Endothelial cell (in vitro differentiated cells): Measurements from ENCODE around the gene CABP2. TPM values are rescaled to one million over a fixed set of nuclear protein-coding genes. Genes with fewer than 3 reads are reported as not detected.

ENCODE experiments used
- DNase-seq: peaks from one replicate; pipeline ENCODE4 v3.0.0; 2021; ENCODE audit warnings: low spot score
- H3K27ac Mint-ChIP-seq: one replicate; pipeline ENCODE4 v1.8.0; 2021; ENCODE audit warnings: mixed read lengths, inconsistent platforms; ENCODE audit not compliant: unreplicated experiment
- H3K27me3 Mint-ChIP-seq: one replicate; pipeline ENCODE4 v1.8.0; 2021; ENCODE audit warnings: mild to moderate bottlenecking, moderate library complexity, mixed read lengths, inconsistent platforms; ENCODE audit not compliant: unreplicated experiment
- H3K36me3 Mint-ChIP-seq: one replicate; pipeline ENCODE4 v1.8.0; 2021; ENCODE audit warnings: mild to moderate bottlenecking, low read depth, mixed read lengths, inconsistent platforms; ENCODE audit not compliant: unreplicated experiment
- H3K4me1 Mint-ChIP-seq: one replicate; pipeline ENCODE4 v1.8.0; 2021; ENCODE audit warnings: mild to moderate bottlenecking, mixed read lengths, inconsistent platforms; ENCODE audit not compliant: unreplicated experiment
- H3K4me3 Mint-ChIP-seq: one replicate; pipeline ENCODE4 v1.8.0; 2021; ENCODE audit warnings: mild to moderate bottlenecking, mixed read lengths, inconsistent platforms; ENCODE audit not compliant: unreplicated experiment
- H3K9me3 Mint-ChIP-seq: one replicate; pipeline ENCODE4 v1.8.0; 2021; ENCODE audit warnings: mixed read lengths, inconsistent platforms; ENCODE audit not compliant: unreplicated experiment
- CTCF ChIP-seq: fragments of 200-600 bp; sonication (generic); IDR thresholded peaks from one replicate; pipeline ENCODE4 v1.5.0; 2021; ENCODE audit warnings: antibody characterized with exemption; ENCODE audit not compliant: unreplicated experiment
- total RNA-seq: library from RNA; stranded (reverse); fragmentation: NEBNext Ultra II Directional; extraction: Animal tissue kit (Norgen Biotek cat#: 25700); gene quantifications from one replicate; pipeline ENCODE4 v1.2.1, GENCODE V29; 2021; ENCODE audit not compliant: unreplicated experiment

The CABP2 gene
- total RNA-seq, 1 donor from 2014 or later = not detected

- H3K9me3 Mint-ChIP-seq = peaks cover 5% of the 10 kb centered on the region
- no peak overlapping the region for H3K27ac Mint-ChIP-seq
- H3K36me3 Mint-ChIP-seq = no peaks in the 10 kb centered on the region
- no peak for TF ChIP-seq CTCF
- H3K27me3 Mint-ChIP-seq = peaks cover 5% of the 10 kb centered on the region
- no peaks in the 10 kb centered on the region for H3K4me1 Mint-ChIP-seq
- no peak overlapping the region for H3K4me3 Mint-ChIP-seq
- DNase-seq = no peak
Observed at GRCh38 chr11:67538823-67539505, 15.7 kb upstream of the CABP2 start.

GRCh38 chr11:67538306-67538705 is 15.1 kb upstream of the CABP2 start:
- no peak overlapping the region for H3K4me3 Mint-ChIP-seq
- H3K9me3 Mint-ChIP-seq = peaks cover 5% of the 10 kb centered on the region
- TF ChIP-seq CTCF = no peak
- no peak for DNase-seq
- H3K4me1 Mint-ChIP-seq = no peaks in the 10 kb centered on the region
- H3K27me3 Mint-ChIP-seq = peaks cover 5% of the 10 kb centered on the region
- no peak overlapping the region for H3K27ac Mint-ChIP-seq
- H3K36me3 Mint-ChIP-seq = no peaks in the 10 kb centered on the region

- no peaks in the 10 kb centered on the region for H3K36me3 Mint-ChIP-seq
- no peak for DNase-seq
Observed at GRCh38 chr11:67535561-67535960, 12.3 kb upstream of the CABP2 start.

GRCh38 chr11:67534070-67534679 is 10.9 kb upstream of the CABP2 start:
- H3K4me1 Mint-ChIP-seq = no peaks in the 10 kb centered on the region
- no peak for TF ChIP-seq CTCF
- H3K36me3 Mint-ChIP-seq = no peaks in the 10 kb centered on the region
- DNase-seq = no peak
- peaks cover 5% of the 10 kb centered on the region for H3K9me3 Mint-ChIP-seq
- H3K27me3 Mint-ChIP-seq = peaks cover 2% of the 10 kb centered on the region
- H3K4me3 Mint-ChIP-seq = no peak overlapping the region
- H3K27ac Mint-ChIP-seq = no peak overlapping the region

More at GRCh38 chr11:67535561-67535960, 12.3 kb upstream of the CABP2 start:
- TF ChIP-seq CTCF = no peak
- Mint-ChIP-seq H3K9me3 (peaks cover 5% of the 10 kb centered on the region), H3K27ac (no peak overlapping the region), H3K4me1 (no peaks in the 10 kb centered on the region), H3K27me3 (no peaks in the 10 kb centered on the region), H3K4me3 (no peak overlapping the region)

- Mint-ChIP-seq H3K9me3 (peaks cover 5% of the 10 kb centered on the region), H3K4me3 (no peak overlapping the region), H3K4me1 (no peaks in the 10 kb centered on the region), H3K27ac (no peak overlapping the region), H3K36me3 (no peaks in the 10 kb centered on the region), H3K27me3 (peaks cover 2% of the 10 kb centered on the region)
- no peak for DNase-seq
- no peak for TF ChIP-seq CTCF
Observed at GRCh38 chr11:67532889-67533288, 9.6 kb upstream of the CABP2 start.
